Muscle layer of duodenum (tissue), 2 donors: ENCODE measurements around the gene NCDN.

Experiments
- H3K27ac ChIP-seq: one replicate; pipeline ENCODE4 v1.7.0; 2013; ENCODE audit warnings: mild to moderate bottlenecking, low read length
- H3K27me3 ChIP-seq: one replicate; pipeline ENCODE4 v1.7.0; 2013; ENCODE audit warnings: low read depth, mild to moderate bottlenecking, control low read depth, low read length
- H3K36me3 ChIP-seq, 2 donors: one replicate each; pipeline ENCODE4 v1.7.0; 2013; ENCODE audit warnings: low read length in 2 of 2, control low read depth in 1 of 2, mild to moderate bottlenecking in 1 of 2; ENCODE audit not compliant: insufficient read depth in 2 of 2, control insufficient read depth in 1 of 2
- H3K4me1 ChIP-seq, 2 donors: one replicate each; pipeline ENCODE4 v1.7.0; 2013; ENCODE audit warnings: low read length in 2 of 2, mild to moderate bottlenecking in 2 of 2, control low read depth in 1 of 2, moderate library complexity in 1 of 2; ENCODE audit not compliant: insufficient read depth in 2 of 2, control insufficient read depth in 1 of 2
- H3K4me3 ChIP-seq, 2 donors: one replicate each; pipeline ENCODE4 v1.7.0; 2013; ENCODE audit warnings: low read length in 2 of 2, low read depth in 1 of 2, mild to moderate bottlenecking in 1 of 2
- H3K9me3 ChIP-seq, 2 donors: one replicate each; pipeline ENCODE4 v1.7.0; 2013; ENCODE audit warnings: low read length in 2 of 2, control low read depth in 1 of 2, mild to moderate bottlenecking in 1 of 2; ENCODE audit not compliant: control insufficient read depth in 1 of 2
- donor health status: healthy.

Gene NCDN

DNA sequence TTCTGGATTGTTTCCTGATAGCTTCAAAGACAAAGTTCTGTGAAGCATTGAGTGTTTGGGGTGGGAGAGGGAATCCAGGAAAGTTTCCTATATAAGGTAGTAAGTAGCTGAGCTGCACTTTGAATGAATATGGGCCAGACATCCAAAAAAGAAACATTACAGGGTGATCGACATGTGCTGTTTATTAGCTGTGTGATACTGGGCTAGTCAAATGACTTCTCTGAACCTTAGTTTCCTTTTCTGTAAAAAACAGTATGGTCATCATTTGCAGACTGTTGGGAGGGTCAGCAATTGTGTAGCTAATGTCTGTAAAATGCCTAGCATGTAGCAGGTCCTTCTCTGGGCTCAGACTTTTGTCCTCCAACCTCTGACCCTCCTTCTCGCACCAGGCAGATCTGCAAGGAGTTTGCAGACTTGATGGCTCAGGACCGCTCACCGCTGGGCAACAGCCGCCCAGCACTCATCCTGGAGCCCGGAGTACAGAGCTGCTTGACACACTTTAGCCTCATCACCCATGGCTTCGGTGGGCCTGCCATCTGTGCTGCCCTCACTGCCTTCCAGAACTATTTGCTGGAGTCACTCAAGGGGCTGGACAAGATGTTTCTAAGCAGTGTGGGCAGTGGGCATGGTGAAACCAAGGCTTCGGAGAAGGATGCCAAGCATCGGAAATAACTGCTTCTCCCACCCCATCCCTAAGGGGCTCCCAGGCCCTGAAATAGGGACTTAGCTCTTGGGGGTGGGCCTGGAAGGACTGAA, 36.6 kb downstream of the NCDN start:
- Histone ChIP-seq H3K36me3 (peaks cover 0 to 21% of the 10 kb centered on the region in 2 donors), H3K27me3 (no peaks in the 10 kb centered on the region), H3K4me3 (no peak overlapping the region), H3K9me3 (no peaks in the 10 kb centered on the region), H3K27ac (no peak overlapping the region), H3K4me1 (no peaks in the 10 kb centered on the region)

DNA sequence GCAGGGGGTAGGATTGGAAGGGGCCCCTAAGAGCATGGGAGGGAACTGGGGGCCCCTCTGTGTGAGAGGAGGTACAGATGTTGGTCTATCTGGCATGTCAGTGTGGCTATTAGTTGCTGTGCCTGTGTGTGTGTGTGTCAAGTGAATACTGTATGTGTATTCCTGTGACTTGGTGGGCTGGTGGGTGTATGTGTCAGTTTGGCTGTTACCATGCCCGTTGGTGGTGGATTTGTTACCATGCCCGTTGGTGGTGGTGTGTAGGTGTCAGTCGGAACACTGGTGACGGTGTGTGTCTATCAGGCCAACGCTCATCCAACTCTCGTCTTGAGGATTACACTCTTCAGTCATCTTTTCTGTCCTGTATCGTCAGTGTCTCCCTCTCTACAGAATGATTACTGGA, 38.1 kb downstream of the NCDN start:
- Histone ChIP-seq H3K9me3 (no peaks in the 10 kb centered on the region), H3K36me3 (peaks cover 0 to 30% of the 10 kb centered on the region in 2 donors), H3K27me3 (no peaks in the 10 kb centered on the region), H3K4me1 (no peaks in the 10 kb centered on the region), H3K4me3 (no peak overlapping the region), H3K27ac (no peak overlapping the region)

DNA sequence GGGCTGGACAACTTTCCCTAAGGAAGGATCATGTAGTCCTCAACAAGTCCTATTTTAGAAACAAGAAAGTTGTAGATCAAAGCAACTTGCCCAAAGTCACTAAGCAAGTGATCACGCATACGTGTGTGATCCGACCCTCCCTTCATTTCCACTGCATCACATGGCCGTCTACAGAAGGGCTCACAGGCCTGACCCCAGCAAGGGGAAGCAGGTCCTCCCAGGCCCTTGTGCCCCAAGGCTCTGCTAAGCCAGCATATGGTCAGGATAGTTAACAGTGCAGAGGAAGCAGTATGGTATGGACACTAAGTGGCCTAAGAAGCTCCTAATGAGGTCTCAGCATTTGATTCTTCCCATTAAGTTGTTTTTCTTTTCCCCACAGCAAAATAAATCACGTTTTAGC, 40.3 kb downstream of the NCDN start:
- no peaks in the 10 kb centered on the region for H3K27me3 ChIP-seq
- peaks cover 9 to 40% of the 10 kb centered on the region in 2 donors for H3K36me3 ChIP-seq
- no peaks in the 10 kb centered on the region for H3K4me1 ChIP-seq
- H3K9me3 ChIP-seq, result no peaks in the 10 kb centered on the region
- H3K27ac ChIP-seq, result no peak overlapping the region
- H3K4me3 ChIP-seq, result no peak overlapping the region

DNA sequence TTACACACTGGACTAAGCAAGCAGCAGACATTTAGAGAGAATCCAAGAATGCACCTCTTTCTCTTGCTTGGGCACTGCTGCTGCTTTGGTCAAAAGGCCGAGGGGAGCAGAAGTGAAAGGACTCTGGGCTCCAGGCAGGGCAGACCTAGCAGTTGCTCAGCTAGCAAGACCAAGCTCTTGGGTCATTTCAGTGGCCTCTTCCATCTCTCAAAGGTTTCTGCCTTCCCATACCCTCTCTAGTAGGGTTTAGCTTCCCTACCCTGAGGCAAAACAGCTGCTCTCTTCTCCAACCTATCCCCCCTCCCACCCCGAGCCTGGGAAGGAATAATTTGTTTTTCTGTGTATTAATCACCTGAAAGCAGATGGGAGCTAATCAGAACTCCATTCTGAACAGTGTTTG, 41.3 kb downstream of the NCDN start:
- no peaks in the 10 kb centered on the region for H3K9me3 ChIP-seq
- no peaks in the 10 kb centered on the region for H3K27me3 ChIP-seq
- H3K4me3 ChIP-seq, result no peak overlapping the region
- H3K4me1 ChIP-seq, result no peaks in the 10 kb centered on the region
- H3K36me3 ChIP-seq, result peaks cover 16 to 51% of the 10 kb centered on the region in 2 donors
- no peak overlapping the region for H3K27ac ChIP-seq

DNA sequence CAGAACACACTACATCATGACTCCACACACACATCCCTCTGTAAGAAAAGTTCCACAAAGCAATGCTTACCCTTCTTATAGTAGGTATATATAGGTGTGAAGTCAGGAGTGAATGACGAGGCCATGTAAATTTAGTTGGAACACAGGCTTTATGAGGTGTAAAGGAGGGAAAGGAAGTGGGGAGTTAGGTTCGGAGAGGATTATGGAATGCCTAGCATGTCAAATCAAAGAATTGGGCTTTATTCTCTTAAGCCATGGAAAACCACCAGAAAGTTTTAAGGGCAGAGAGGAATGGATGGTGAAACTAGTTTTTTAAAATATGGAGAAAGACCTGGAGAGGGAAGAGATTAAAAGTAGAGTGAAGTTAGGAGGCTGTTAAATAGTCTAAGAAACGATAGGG, 41.8 kb downstream of the NCDN start:
- Histone ChIP-seq H3K4me1 (no peaks in the 10 kb centered on the region), H3K4me3 (no peak overlapping the region), H3K36me3 (peaks cover 21 to 56% of the 10 kb centered on the region in 2 donors), H3K27me3 (no peaks in the 10 kb centered on the region), H3K27ac (no peak overlapping the region), H3K9me3 (no peaks in the 10 kb centered on the region)

DNA sequence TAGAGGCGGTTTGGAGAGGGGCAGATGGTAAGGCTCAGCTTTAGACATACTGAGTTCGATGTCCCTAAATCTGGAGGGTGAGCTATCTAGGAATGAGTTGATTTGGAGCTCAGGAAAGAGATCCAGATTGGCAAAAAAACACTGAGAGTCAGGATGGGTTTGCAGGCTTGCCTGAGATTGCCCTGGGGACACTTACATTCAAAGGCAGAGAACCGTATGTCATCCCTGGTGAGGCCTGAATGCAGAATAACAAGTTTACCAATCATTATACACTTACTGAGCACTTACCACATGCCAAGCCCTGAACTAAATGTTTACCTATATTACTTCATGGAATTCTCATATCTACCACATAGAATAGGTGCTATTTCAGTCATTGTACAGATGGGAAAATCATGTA, 43.0 kb downstream of the NCDN start:
- no peaks in the 10 kb centered on the region for H3K27me3 ChIP-seq
- peaks cover 30 to 64% of the 10 kb centered on the region in 2 donors for H3K36me3 ChIP-seq
- H3K4me3 ChIP-seq, result no peak overlapping the region
- no peaks in the 10 kb centered on the region for H3K4me1 ChIP-seq
- no peaks in the 10 kb centered on the region for H3K9me3 ChIP-seq
- no peak overlapping the region for H3K27ac ChIP-seq

DNA sequence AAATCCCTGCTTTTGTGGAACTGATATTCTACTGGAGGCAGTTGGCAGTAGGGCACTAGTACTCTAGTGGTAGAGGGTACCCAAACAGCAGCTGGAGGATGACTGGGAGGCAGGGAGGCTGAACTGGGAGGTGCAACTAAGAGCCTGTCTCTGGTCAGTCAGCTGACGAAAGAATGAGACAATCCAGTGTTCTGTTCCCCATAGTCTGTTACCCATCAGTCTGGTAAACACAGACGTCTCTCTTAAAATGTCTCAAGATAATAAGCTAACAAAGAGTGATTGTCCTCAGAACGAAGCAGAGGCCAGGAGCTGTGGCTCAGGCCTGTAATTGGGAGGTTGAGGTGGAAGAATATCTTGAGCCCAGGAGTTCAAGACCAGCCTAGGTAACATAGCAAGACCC, 45.9 kb downstream of the NCDN start:
- Histone ChIP-seq H3K4me1 (no peaks in the 10 kb centered on the region), H3K4me3 (no peak overlapping the region), H3K27me3 (no peaks in the 10 kb centered on the region), H3K27ac (no peak overlapping the region), H3K9me3 (no peaks in the 10 kb centered on the region), H3K36me3 (peaks cover 47 to 78% of the 10 kb centered on the region in 2 donors)

DNA sequence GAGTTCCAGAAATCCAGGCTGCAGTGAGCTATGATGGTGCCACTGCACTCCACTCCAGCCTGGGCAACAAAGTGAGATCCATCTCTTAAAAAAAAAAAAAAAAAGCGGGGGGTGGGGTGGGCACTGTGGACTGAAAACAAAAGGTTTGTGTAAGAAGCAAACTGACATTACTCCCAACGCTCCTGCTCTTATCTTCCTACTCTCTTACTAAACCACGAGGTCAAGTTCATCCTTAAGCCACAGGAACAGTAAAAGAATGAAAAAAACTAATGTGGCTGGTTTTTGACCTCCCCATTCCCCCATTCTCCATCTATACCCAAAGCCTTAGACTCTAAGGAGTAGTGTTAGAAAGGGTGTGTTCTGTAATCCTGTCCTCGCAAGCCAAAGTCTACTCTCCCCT, 46.3 kb downstream of the NCDN start:
- Histone ChIP-seq H3K36me3 (peaks cover 51 to 79% of the 10 kb centered on the region in 2 donors), H3K27ac (no peak overlapping the region), H3K9me3 (no peaks in the 10 kb centered on the region), H3K27me3 (no peaks in the 10 kb centered on the region), H3K4me3 (no peak overlapping the region), H3K4me1 (no peaks in the 10 kb centered on the region)

DNA sequence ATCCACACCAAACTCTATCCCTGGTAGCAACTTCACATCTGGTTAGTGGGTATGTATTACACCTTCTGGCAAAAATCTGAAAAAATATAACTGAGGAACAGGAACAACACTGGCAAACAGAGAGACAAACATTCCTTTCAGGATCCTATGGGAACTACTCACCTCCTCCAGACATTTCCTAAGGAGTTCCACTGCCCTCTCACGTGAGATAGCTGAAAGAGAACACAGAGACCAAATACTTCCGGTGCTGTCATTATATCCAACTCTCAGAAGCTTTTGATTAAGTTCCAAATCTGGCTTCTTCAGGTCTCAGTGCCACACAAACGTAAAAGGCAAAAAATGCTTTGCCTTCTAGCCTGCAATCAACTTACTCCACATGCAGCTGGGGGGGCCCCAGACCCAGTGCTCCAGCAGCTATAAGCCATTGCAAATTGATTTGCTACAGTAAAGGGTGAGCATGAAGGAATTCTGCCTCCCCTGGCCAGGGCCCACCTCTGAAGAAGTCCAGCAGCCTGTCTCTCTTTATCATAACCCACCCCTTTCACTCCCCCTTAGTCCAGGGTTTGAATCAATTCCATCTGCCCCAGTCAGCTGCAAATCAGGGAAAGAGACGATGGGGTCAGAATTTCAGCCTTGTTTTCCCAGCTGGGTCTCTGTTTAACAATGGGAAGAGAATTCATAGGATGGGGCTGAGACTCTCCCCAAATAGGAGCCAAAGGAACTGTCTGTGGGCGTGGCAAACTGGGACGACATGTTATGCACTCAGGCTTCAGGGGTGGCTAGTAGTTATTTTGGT, 47.7 kb downstream of the NCDN start:
- Histone ChIP-seq H3K4me1 (no peaks in the 10 kb centered on the region), H3K27ac (no peak overlapping the region), H3K4me3 (no peak overlapping the region), H3K9me3 (no peaks in the 10 kb centered on the region), H3K27me3 (no peaks in the 10 kb centered on the region), H3K36me3 (peaks cover 54 to 76% of the 10 kb centered on the region in 2 donors)

DNA sequence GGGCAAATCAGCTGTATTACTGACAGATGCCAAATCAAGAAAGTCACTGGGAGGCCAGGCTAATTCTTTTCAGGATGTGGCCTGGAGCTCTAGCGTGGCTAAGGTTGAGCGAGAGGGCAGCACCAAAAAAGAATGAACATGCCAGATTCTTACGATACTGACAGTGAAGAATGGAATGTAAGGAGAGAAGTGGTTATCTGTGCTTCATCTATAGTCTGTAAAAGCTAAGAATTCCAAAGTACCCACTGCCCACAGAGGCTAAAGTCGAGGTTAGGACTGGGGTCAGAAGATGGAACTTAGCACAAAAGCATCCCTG, 48.2 kb downstream of the NCDN start:
- Histone ChIP-seq H3K27me3 (no peaks in the 10 kb centered on the region), H3K36me3 (peaks cover 54 to 77% of the 10 kb centered on the region in 2 donors), H3K9me3 (no peaks in the 10 kb centered on the region), H3K27ac (no peak overlapping the region), H3K4me3 (no peak overlapping the region), H3K4me1 (no peaks in the 10 kb centered on the region)

DNA sequence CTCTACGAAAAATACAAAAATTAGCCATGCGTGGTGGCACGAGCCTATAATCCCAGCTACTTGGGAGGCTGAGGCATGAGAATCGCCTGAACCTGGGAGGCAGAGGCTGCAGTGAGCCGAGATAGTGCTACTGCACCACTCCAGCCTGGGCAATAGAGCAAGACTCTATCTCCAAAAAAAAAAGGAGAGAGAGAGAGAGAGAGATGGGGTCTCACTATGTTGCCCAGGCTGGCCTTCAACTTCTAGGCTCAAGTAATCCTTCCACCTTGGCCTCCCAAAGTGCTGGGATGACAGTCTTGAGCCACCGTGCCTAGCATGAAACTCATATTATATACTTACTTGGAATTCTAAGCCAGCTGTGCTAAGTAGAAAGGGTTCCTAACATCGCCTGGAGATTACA, 54.1 kb downstream of the NCDN start:
- Histone ChIP-seq H3K4me1 (peaks cover 0 to 11% of the 10 kb centered on the region in 2 donors), H3K27ac (no peak overlapping the region), H3K4me3 (no peak overlapping the region), H3K36me3 (peaks cover 29 to 59% of the 10 kb centered on the region in 2 donors), H3K27me3 (no peaks in the 10 kb centered on the region), H3K9me3 (no peaks in the 10 kb centered on the region)
